Testis (tissue), 3 donors: Measurements from ENCODE around the gene ANKRD13A. TPM values are rescaled to one million over a fixed set of nuclear protein-coding genes. Genes with fewer than 3 reads are reported as not detected.

Experiments used
- DNase-seq: peaks from one replicate; pipeline ENCODE4 v3.0.0-alpha.2; 2019
- H3K27ac ChIP-seq, 2 donors: fragments of 200-600 bp; sonication (generic); one replicate each; pipeline ENCODE4 v1.5.1; 2019
- H3K27me3 ChIP-seq: fragments of 200-600 bp; sonication (generic); one replicate; pipeline ENCODE4 v1.5.1; 2019
- H3K36me3 ChIP-seq: fragments of 200-600 bp; sonication (generic); one replicate; pipeline ENCODE4 v1.5.1; 2017; ENCODE audit warnings: low read depth; ENCODE audit errors: missing control alignments
- H3K4me1 ChIP-seq: fragments of 200-600 bp; sonication (generic); one replicate; pipeline ENCODE4 v1.5.1; 2019
- H3K4me3 ChIP-seq, 2 donors: fragments of 200-600 bp; sonication (generic); one replicate each; pipeline ENCODE4 v1.5.1; 2017 to 2019
- H3K9me3 ChIP-seq: fragments of 200-600 bp; sonication (generic); one replicate; pipeline ENCODE4 v1.5.1; 2017
- CTCF ChIP-seq, 3 experiments: fragments of 450-650 bp in 2 of 3; fragments of 200-600 bp in 1 of 3; sonication (generic) in 1 of 3; IDR thresholded peaks; one replicate each; pipeline ENCODE4 v1.5.1; 2016 to 2019; ENCODE audit warnings: antibody characterized with exemption in 3 of 3, mild to moderate bottlenecking in 2 of 3, moderate library complexity in 1 of 3
- POLR2A ChIP-seq: fragments of 450-650 bp; IDR thresholded peaks from one replicate; pipeline ENCODE4 v1.6.1; 2017; ENCODE audit warnings: antibody characterized with exemption, mild to moderate bottlenecking, moderate library complexity
- WGBS, 2 donors: methylation state at CpG; one replicate each; pipeline ENCODE4 v1.1.5; 2018; 5-methylcytosine and 5-hydroxymethylcytosine counted together
- intact Hi-C: fragments of 100-400 bp; cut with DNase I; formaldehyde crosslinking; loops from one replicate; pipeline ENCODE4 v1.15.1; 2023; ENCODE audit warnings: low total_unique reads
- polyA plus RNA-seq: library from polyadenylated mRNA; stranded (reverse); fragments of 350-450 nt; fragmentation: Illumina TruSeq; extraction: RNeasy Lipid Tissue Mini Kit (QIAGEN cat#74804); gene quantifications from one replicate; pipeline ENCODE4 v1.2.3, GENCODE V29; 2014; ENCODE audit warnings: low read depth, low replicate concordance; ENCODE audit not compliant: insufficient read depth
- total RNA-seq, 2 donors: library from RNA; depleted of rRNA; stranded (reverse); fragments of >200 nt; gene quantifications; one replicate each; pipeline ENCODE4 v1.2.3, GENCODE V29; 2016

Gene ANKRD13A
- total and polyA plus RNA-seq, 3 donors from 2014 or later: 129 to 165 (median 156) TPM

GRCh38 chr12:109963743-109964429 lies 35.3 kb upstream of the ANKRD13A start:
- no peaks in the 10 kb centered on the region for H3K27me3 ChIP-seq
- intact Hi-C loops: no loop called here
- DNase-seq: no peak
- H3K27ac ChIP-seq: no peak overlapping the region
- WGBS, 2 donors: 48% methylated on average over 4 of the region's 4 CpGs
- no peaks in the 10 kb centered on the region for H3K9me3 ChIP-seq
- H3K36me3 ChIP-seq: no peaks in the 10 kb centered on the region
- TF ChIP-seq POLR2A: no peak
- TF ChIP-seq CTCF (IDR thresholded peaks at IDR 0.05): no peak
- H3K4me1 ChIP-seq: no peaks in the 10 kb centered on the region
- no peak overlapping the region for H3K4me3 ChIP-seq

DNA sequence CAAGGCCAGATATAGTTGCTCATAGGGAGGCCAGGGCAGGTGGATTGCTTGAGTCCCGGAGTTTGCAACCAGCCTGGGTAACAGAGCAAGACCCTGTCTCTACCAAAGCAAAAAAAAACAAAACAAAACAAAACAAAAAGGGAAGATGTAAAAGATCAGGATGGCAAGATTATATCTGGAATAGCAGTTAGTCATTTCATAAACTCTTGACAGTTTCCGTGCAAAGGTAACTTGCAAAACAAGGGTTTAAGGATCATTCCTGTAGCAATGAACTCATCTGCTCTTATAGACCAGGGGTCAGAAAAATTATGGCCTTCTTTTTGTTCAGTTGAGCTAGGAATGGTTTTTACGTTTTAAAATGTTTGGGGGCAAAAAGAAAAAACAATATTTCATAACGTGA lies 32.7 kb upstream of the ANKRD13A start:
- no peak overlapping the region for H3K4me3 ChIP-seq
- H3K4me1 ChIP-seq: no peaks in the 10 kb centered on the region
- DNase-seq: no peak
- no peaks in the 10 kb centered on the region for H3K27me3 ChIP-seq
- intact Hi-C loops: no loop called here
- H3K9me3 ChIP-seq: no peaks in the 10 kb centered on the region
- H3K27ac ChIP-seq: no peak overlapping the region
- TF ChIP-seq CTCF (IDR thresholded peaks at IDR 0.05) (no peak), POLR2A (no peak)
- 93 to 96% methylated on average over 4 of the region's 4 CpGs for WGBS, 2 donors
- no peaks in the 10 kb centered on the region for H3K36me3 ChIP-seq

- Histone ChIP-seq H3K4me1 (no peaks in the 10 kb centered on the region), H3K9me3 (no peaks in the 10 kb centered on the region), H3K27ac (no peak overlapping the region), H3K27me3 (no peaks in the 10 kb centered on the region), H3K36me3 (no peaks in the 10 kb centered on the region), H3K4me3 (no peak overlapping the region)
- TF ChIP-seq POLR2A (no peak), CTCF (IDR thresholded peaks at IDR 0.05) (no peak)
- WGBS, 2 donors: 86% methylated on average over 8 of the region's 8 CpGs
- no peak for DNase-seq
- intact Hi-C loops: no loop called here
These were observed 31.7 kb upstream of the ANKRD13A start for GRCh38 chr12:109967383-109968031.

DNA sequence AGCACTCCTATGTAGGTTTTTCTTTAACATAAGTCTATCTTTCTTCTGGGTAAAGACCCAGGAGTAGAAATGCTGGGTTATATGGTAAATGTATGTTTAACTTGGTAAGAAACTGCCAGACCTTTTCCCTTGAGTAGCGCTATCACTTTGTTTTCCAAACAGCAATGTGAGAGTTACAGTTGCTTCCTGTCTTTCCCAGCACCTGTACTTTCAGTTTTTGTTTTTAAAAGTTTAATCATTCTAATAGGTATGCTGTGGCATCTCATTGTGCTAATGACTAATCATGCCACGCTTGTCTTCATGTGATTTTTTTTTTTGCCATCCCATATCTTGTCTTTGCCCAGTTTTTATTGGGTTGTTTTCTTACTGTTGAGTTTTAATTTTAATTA lies 31.2 kb upstream of the ANKRD13A start:
- Histone ChIP-seq H3K36me3 (no peaks in the 10 kb centered on the region), H3K27me3 (no peaks in the 10 kb centered on the region), H3K27ac (no peak overlapping the region), H3K4me3 (no peak overlapping the region), H3K9me3 (no peaks in the 10 kb centered on the region), H3K4me1 (no peaks in the 10 kb centered on the region)
- intact Hi-C loops: no loop called here
- TF ChIP-seq CTCF (IDR thresholded peaks at IDR 0.05) (no peak), POLR2A (no peak)
- 94 to 98% methylated on average over 2 of the region's 2 CpGs for WGBS, 2 donors
- no peak for DNase-seq

DNA sequence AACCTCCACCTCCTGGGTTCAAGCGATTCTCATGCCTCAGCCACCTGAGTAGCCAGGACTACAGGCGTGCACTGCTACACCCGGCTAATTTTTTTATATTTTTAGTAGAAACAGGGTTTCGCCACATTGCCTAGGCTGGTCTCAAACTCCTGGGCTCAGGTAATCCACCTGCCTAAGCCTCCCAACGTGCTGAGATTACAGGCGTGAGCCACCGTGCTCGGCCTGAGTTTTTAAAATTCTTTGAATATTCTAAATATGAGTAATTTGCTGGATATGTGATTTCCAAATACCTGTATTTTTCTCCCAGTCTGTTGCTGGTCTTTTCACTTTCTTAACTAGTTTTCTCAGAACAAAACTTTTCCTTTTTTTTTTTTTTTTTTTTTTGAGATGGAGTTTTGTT lies 30.4 kb upstream of the ANKRD13A start:
- Histone ChIP-seq H3K9me3 (no peaks in the 10 kb centered on the region), H3K27me3 (no peaks in the 10 kb centered on the region), H3K36me3 (no peaks in the 10 kb centered on the region), H3K4me1 (no peaks in the 10 kb centered on the region), H3K27ac (no peak overlapping the region), H3K4me3 (no peak overlapping the region)
- intact Hi-C loops: no loop called here
- no peak for TF ChIP-seq CTCF (IDR thresholded peaks at IDR 0.05)
- no peak for TF ChIP-seq POLR2A
- 94 to 96% methylated on average over 8 of the region's 8 CpGs for WGBS, 2 donors
- DNase-seq: no peak
